ENCODE data around the gene TOR2A.

The TOR2A gene

GRCh38 chr9:127717766-127718165 is 17.3 kb downstream of the TOR2A start:
- no peak for FAIRE-seq

GRCh38 chr9:127716412-127716811 is 18.7 kb downstream of the TOR2A start:
- FAIRE-seq = no peak

DNA sequence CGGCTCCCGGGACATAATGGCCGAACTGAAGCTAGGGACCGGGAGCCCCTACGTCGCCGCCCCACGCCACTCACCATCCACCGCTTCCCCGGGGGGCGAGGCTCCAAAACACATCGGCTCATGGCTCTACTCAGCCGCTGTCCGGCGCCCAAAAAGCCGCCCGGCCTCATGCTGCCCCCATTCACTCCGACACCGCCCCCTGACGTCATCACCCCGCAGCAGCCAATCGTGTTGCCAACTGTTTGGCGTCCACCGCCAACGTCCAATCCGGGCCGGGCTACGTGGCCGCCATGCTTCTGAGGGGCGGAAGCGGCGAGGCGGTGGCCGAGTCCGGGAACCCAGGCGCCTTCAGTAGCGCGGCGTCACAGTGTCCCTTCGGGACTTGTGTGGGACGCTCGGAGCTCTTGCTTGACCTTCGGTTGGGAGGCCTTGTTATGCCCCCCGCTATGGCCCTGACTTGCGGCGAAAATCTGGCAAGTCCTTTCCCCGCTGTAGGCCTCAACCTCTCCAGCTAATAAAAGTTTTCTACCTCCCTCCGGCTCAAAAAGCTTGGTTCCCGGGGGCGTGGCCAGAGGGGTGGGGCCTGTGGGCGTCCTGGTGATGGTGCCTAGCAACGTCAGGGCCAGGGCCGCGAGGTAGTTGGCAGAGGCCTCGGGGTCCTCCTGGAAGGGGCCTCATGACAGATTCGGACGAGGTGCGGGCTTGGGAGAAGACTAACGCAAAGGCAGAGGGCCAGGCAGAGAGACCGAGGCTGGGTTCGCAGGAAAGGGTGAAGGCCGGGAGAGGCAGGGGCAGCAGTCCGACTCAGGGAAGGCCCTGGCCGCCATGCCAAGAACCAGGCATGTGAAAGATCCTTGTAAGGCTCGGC is 19.4 kb downstream of the TOR2A start, which contains the start of the genes PTRH1 and TTC16:
Gene PTRH1 (minus strand): TSS at position 194 of the 868 bp plus-strand sequence. CDS start 24 bp downstream, at position 170.
Gene TTC16 (plus strand): TSS at position 610 of the 868 bp plus-strand sequence. CDS start 67 bp downstream, at position 677.
- peak; percentile 91 for FAIRE-seq

DNA sequence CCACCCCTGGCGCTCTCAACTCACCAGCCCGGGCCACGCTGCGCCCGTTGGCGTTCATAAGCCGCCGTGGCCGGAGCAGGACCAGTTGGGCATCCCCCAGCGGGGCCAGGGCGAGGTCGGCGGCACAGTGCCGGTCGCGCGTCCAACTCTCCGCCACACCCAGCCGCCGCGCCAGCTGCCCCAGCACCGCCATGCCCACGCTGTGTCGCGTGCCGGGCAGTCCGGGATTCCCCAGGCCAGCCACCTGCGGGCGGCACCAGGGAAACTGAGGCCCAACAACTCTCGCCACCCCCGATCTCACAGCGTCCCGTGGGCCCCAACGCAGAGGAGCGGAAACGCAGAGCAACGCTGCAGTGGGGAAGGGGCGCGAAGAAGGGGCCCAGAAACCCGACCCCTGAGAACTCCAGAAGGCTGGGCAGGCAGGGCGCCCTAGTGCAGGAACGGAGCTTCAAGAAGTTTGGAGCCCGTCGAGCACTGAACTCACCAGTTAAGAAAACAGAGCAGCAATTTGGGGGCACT is 20.1 kb downstream of the TOR2A start:
- FAIRE-seq = no peak

DNA sequence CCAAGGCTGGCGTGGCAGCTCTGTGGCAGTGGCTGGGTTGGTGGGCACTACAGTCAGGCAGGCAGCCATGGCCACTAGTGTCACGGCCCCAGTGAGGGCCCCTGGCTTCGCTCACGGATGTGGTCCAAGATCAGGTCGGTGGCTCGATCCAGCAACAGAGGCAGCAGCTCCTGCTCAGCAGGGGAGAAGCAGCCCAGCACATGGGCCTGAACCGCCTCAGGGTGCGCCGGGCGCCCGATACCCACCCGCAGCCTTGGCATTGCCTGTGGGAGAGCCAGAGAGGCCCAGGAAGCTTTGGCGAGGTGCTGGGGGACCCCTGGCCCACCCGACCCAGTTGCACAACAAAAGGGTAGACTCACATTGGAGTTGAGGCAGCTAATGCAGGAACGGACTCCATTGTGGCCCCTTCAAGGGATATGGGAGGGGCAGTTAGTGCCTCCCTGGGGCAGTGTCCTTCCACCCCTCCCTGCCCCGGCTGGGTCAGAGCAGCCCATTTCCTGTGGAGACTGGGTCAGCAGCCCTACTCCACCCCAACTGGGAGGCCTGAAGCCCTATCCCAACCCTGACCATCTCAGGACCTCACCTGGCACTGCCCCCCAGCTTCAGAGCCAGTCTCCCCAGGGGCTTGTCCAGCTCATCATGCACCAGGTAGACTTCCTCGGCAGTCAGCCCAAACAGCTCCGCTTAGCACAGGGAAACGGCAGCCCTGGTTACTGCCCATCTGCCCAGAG is 20.9 kb downstream of the TOR2A start:
- no peak for FAIRE-seq

DNA sequence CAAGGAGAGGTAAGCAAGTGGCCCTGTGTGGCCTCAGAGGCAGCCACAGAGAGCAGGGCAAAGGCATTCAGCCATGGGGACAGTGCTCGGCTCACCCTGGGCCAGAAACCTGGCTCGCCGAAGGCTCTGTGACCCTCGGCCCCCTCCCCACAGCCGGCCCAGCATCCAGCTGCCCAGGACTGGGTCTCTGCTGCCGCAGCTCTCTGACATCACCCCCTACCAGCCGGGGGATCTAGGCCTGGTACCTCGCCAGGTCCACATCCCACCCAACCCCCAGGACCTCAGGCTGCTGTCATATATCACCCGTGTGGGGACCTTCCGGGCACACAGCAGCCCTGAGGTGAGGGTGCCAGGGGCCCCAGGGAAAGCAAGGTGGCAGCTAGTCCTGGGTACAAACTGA is 22.2 kb downstream of the TOR2A start:
- no peak for FAIRE-seq

- no peak for FAIRE-seq
These were observed 22.7 kb downstream of the TOR2A start for GRCh38 chr9:127712371-127712770.

DNA sequence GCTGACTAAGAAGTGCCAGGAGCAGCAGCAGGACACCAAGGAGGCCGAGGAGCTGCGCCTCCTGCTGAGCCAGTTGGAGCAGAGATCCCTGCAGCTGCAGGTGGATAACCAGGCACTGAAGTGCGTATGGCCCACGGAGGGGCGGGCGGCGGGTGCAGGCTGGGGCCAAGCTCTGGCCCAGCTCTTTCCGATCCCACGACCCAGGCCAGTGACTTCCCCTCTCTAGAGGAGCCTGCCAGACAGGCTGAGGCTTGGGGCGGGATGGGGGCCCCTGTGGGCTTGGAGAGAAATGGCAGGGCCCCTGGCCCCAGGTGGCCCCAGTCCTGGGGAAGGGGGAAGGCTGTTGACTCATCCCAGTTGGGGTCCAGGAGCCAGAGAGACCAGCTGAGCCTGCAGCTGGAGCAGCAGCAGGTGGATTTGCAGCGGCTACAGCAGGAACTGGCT is 23.2 kb downstream of the TOR2A start:
- no peak for FAIRE-seq

DNA sequence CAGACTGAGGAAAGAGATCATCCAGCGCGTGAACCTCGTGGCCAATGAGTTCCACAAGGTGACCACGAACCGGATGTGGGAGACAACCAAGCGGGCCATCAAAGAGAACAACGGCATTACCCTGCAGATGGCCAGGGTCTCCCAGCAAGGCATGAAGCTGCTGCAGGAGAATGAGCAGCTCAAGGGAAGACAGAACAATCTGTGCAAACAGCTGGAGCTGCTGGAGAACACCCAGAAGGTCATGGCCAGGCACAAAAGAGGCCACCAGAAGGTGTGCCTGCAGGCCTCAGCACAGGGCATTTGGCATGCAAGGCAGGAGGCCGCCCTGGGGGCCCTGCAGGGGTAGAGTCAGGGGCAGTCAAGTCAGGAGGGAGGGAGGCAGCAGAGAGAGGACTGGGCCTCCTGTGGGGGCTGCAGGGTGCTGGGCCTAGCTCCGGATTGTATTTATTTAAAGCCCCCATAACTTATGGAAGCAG is 23.8 kb downstream of the TOR2A start:
- FAIRE-seq = no peak

- FAIRE-seq = no peak
These were observed 24.8 kb downstream of the TOR2A start for GRCh38 chr9:127710204-127710783.

GRCh38 chr9:127708952-127709587 is 26.0 kb downstream of the TOR2A start:
- no peak for FAIRE-seq

GRCh38 chr9:127707766-127708165 is 27.3 kb downstream of the TOR2A start:
- no peak for FAIRE-seq

DNA sequence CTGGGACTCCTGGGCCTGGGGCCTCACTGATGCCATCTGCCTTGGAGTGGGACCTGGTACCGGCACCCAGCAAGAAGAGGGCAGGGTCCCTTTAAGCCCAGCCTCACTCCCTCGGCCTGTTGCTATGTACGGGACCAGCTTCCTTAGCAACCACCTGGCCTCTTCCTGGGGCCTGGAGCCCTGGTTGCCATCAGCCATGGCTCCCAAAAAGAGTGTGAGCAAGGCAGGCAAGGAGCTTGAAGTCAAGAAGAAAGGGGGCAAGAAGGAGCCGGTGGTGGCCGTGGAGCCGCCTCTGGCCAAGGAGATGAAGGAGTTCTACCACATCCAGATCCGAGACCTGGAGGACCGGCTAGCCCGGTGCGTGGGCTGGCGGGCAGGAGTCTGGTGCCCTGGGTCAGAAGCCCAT is 28.3 kb downstream of the TOR2A start, which contains the start of gene CFAP157:
Gene CFAP157 (plus strand): TSS at position 153 of the 406 bp plus-strand sequence. CDS start 44 bp downstream, at position 197.
- FAIRE-seq = no peak

DNA sequence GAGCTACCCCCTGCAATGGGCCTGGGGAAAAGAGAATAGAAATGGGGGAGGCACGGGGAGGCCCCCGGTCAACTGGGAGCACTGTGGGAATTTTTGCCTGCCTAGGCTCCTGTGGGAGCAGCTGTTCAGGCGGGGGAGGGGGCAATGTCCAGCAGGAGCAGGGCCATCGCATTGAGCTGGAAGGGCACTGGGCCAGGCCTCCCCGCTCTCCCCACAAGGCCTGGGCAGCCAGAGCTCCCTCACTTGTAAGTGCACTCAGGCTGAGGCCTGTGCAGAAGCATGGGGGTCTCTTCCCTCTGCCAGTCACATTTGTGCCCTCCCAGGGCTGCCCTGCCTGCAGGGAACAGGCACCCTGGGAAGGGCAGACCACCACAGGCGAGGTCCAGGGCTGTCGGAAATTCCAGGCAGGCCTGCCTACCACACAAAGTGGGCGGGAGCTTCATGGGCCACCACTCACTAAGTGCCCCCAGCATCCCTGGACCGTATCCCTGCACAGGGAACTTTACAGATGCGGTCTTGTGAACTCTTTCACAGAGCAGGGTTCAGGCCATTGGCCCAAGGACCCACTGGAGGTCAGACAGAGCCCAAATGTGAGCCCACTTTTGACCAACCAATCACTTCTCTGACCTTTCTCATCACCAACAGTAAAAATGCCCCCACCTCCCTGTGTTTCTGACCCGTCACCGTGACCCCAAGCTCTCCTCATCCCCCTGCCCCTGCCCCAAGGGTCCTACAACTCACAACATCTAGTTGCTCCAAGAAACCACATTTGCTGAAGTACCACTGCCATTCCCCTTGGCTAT is 29.3 kb downstream of the TOR2A start:
- no peak for FAIRE-seq

DNA sequence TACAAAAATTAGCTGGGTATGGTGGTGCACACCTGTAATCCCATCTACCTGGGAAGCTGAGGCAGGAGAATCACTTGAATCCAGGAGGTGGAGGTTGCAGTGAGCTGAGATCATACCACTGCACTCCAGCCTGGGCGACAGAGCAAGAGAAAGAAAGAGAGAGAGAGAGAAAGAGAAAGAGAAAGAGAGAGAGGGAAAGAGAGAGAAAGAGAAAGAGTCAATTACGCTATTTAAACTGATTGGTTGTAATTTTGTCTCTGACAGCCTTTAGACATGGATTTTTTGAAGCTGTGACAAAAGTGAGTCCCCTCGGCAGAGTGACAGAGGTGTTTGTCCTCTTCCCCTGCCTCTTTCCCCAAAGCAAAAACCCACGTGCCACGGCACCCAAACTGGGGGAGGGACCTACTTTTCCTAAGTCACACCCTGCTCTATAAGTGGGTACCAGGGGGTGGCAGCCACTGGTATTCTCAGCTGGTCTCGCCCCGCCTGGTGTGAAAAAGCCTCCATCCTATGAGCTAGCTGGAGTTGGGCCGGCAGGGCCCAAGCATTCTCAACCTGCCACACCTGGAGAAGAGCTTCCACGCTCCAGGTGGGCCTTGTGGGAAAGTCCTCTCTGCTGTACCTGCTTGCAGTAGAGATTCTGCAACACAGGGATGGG is 31.7 kb downstream of the TOR2A start:
- no peak for FAIRE-seq

GRCh38 chr9:127700594-127701255 is 34.4 kb downstream of the TOR2A start:
- no peak for FAIRE-seq

DNA sequence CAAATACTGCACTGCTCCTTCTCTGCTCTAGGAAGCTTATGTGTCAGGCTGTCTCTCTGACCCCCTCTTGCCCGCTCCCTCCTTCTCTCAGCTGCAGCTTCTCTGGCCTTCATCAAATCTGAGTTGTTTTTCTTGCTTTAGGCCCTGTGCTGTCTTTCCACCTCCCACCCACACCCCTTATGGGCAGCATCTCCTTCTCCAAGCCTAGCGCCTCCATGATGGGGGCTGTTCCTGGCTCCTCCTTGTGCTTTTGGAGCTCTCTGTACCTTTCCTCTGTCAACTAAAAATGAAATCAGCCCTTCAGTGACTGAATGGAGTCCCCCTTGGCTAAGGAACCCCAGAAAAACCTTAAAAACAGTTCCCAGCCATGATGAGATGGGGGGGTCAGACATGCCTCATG is 35.0 kb downstream of the TOR2A start:
- FAIRE-seq = no peak

DNA sequence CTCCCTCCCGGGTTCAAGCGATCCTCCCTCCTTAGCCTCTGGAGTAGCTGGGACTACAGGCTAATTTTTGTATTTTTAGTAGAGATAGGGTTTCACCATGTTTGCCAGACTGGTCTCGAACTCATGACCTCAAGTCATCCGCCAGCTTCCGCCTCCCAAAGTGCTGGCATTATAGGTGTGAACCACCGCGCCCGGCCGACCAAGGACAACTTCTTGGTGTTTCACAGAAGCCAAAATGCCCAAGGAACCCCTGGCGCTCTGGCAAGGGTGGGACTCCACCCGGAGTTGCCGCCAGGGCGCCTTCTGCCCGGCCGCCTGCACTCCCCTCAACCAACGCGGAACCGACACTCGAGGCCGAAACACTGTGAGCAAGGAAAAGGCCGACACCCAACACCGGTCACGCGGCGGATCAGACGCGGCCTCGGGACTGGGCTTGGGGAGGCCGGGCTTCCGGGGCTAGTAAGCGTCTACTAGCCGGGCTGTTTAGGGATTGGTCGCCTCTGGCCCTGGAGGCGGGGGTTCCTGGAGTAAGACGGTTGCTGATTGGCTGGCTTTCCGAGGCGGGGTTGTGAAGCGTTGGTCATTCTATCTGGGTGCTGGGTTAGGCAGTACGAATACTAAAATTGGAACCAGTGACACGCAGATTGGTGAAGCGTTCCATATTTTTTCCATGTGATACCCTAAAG is 36.0 kb downstream of the TOR2A start:
- no peak for FAIRE-seq

DNA sequence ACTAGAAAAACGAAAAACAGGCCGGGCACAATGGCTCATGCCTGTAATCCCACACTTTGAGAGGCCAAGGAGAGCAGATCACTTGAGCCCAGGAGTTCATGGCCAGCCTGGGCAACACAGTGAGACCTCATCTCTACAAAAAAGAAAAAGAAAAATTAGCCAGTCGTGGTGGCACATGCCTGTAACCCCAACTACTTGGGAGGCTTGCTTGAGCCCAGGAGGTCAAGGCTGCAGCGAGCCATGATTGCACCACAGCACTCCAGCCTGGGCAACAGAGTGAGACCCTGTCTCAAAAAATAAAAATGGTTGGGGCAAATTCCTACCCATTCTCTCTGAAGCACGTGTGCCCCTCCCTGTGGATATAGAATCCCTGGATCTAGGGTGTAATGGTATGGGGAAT is 36.7 kb downstream of the TOR2A start:
- FAIRE-seq = no peak

GRCh38 chr9:127697575-127697974 is 37.5 kb downstream of the TOR2A start:
- FAIRE-seq = no peak
